PFSK-1 (cell line): ENCODE data around the gene SLC35A3.

Experiments used
- POLR2AphosphoS5 ChIP-seq: IDR thresholded peaks from 2 replicates; pipeline ENCODE4 v1.6.1; 2012; ENCODE audit warnings: low read depth, mild to moderate bottlenecking, control low read depth, low read length, moderate library complexity
- REST ChIP-seq, 2 experiments: IDR thresholded peaks; 2 replicates each; pipeline versions ENCODE4 v1.6.1 to v1.8.0; 2011 to 2012; ENCODE audit warnings: low read depth in 2 of 2, low read length in 2 of 2, control low read depth in 1 of 2, inconsistent platforms in 1 of 2, mild to moderate bottlenecking in 1 of 2, moderate library complexity in 1 of 2; ENCODE audit not compliant: insufficient read depth in 1 of 2
- TAF1 ChIP-seq: IDR thresholded peaks from 2 replicates; pipeline ENCODE4 v1.6.1; 2012; ENCODE audit warnings: low read length, control low read depth, borderline replicate concordance; ENCODE audit not compliant: insufficient read depth

GRCh38 chr1:99935534-99935933 is 34.3 kb upstream of the SLC35A3 start:
- TF ChIP-seq TAF1 (no peak), REST (IDR thresholded peaks at IDR 0.05; ENCODE audit: insufficient read depth in 1 of 2, low read depth in 2 of 2, low read length in 2 of 2) (no peak), POLR2AphosphoS5 (no peak)
